H9 (cell line): ENCODE measurements around the gene IPO13. TPM values are rescaled to one million over a fixed set of nuclear protein-coding genes. Genes with fewer than 3 reads are reported as not detected.

Source experiments
- DNase-seq: peaks from one replicate; pipeline ENCODE4 v3.0.0-alpha.2; 2017
- H2AFZ ChIP-seq: one replicate; pipeline ENCODE4 v1.6.1; 2013; ENCODE audit warnings: mild to moderate bottlenecking, low read length, control low read depth, moderate library complexity
- H2AK5ac ChIP-seq: 2 replicates; pipeline ENCODE4 v1.6.1; 2013; ENCODE audit warnings: low read length, control low read depth, mixed read lengths; ENCODE audit not compliant: insufficient read length
- H2BK120ac ChIP-seq: one replicate; pipeline ENCODE4 v1.6.1; 2013; ENCODE audit warnings: low read depth, mild to moderate bottlenecking, low read length, control low read depth, inconsistent platforms; ENCODE audit not compliant: poor library complexity, severe bottlenecking
- H2BK12ac ChIP-seq: 2 replicates; pipeline ENCODE4 v1.6.1; 2013; ENCODE audit warnings: low read length, control low read depth, mixed read lengths, low read depth; ENCODE audit not compliant: insufficient read length
- H2BK15ac ChIP-seq: 2 replicates; pipeline ENCODE4 v1.6.1; 2013; ENCODE audit warnings: low read depth, low read length, control low read depth
- H2BK20ac ChIP-seq: one replicate; pipeline ENCODE4 v1.6.1; 2013; ENCODE audit warnings: low read depth, mild to moderate bottlenecking, low read length, control low read depth, inconsistent platforms; ENCODE audit not compliant: poor library complexity, severe bottlenecking
- H2BK5ac ChIP-seq: 2 replicates; pipeline ENCODE4 v1.6.1; 2013; ENCODE audit warnings: low read length, control low read depth, mixed read lengths; ENCODE audit not compliant: insufficient read length
- H3K14ac ChIP-seq: 2 replicates; pipeline ENCODE4 v1.6.1; 2013; ENCODE audit warnings: low read length, control low read depth; ENCODE audit not compliant: insufficient read depth
- H3K18ac ChIP-seq: 2 replicates; pipeline ENCODE4 v1.6.1; 2013; ENCODE audit warnings: low read depth, mild to moderate bottlenecking, mixed read lengths, low read length, control low read depth; ENCODE audit not compliant: insufficient read length
- H3K23ac ChIP-seq: 2 replicates; pipeline ENCODE4 v1.6.1; 2013; ENCODE audit warnings: low read length, control low read depth, mixed read lengths, low read depth; ENCODE audit not compliant: insufficient read length
- H3K23me2 ChIP-seq: 2 replicates; pipeline ENCODE4 v1.6.1; 2013; ENCODE audit warnings: low read depth, mild to moderate bottlenecking, mixed read lengths, low read length, control low read depth; ENCODE audit not compliant: insufficient read length, poor library complexity, severe bottlenecking
- H3K27ac ChIP-seq: 2 replicates; pipeline ENCODE4 v1.5.1; 2013; ENCODE audit warnings: low read length, control low read depth, mixed read lengths, low read depth; ENCODE audit not compliant: insufficient read length
- H3K27me3 ChIP-seq: 2 replicates; pipeline ENCODE4 v1.6.1; 2013; ENCODE audit warnings: low read length, control low read depth, inconsistent platforms; ENCODE audit not compliant: insufficient read depth
- H3K4ac ChIP-seq: 2 replicates; pipeline ENCODE4 v1.6.1; 2013; ENCODE audit warnings: low read depth, mild to moderate bottlenecking, control low read depth, inconsistent platforms, low read length, moderate library complexity
- H3K4me1 ChIP-seq: 2 replicates; pipeline ENCODE4 v1.6.1; 2013; ENCODE audit warnings: low read length, control low read depth, inconsistent platforms; ENCODE audit not compliant: insufficient read depth
- H3K4me2 ChIP-seq: 2 replicates; pipeline ENCODE4 v1.6.1; 2013; ENCODE audit warnings: low read length, control low read depth, mixed read lengths; ENCODE audit not compliant: insufficient read length, insufficient read depth
- H3K56ac ChIP-seq: 2 replicates; pipeline ENCODE4 v1.6.1; 2013; ENCODE audit warnings: low read depth, mild to moderate bottlenecking, mixed read lengths, low read length, control low read depth; ENCODE audit not compliant: insufficient read length
- H3K79me1 ChIP-seq: 2 replicates; pipeline ENCODE4 v1.6.1; 2013; ENCODE audit warnings: low read depth, mild to moderate bottlenecking, moderate library complexity, low read length, control low read depth, inconsistent platforms; ENCODE audit not compliant: insufficient read depth, poor library complexity, severe bottlenecking
- H3K79me2 ChIP-seq: 2 replicates; pipeline ENCODE4 v1.6.1; 2013; ENCODE audit warnings: low read length, control low read depth, inconsistent platforms; ENCODE audit not compliant: insufficient read depth
- H3K9ac ChIP-seq: 2 replicates; pipeline ENCODE4 v1.6.1; 2013; ENCODE audit warnings: low read length, control low read depth, mixed read lengths; ENCODE audit not compliant: insufficient read length; ENCODE audit errors: extremely low read depth
- H3K9me3 ChIP-seq: one replicate; pipeline ENCODE4 v1.6.1; 2013; ENCODE audit warnings: low read depth, low read length, inconsistent platforms; ENCODE audit not compliant: control insufficient read depth
- H3T11ph ChIP-seq: one replicate; pipeline ENCODE4 v1.6.1; 2013; ENCODE audit warnings: mild to moderate bottlenecking, low read length, control low read depth, inconsistent platforms
- H4K20me1 ChIP-seq: one replicate; pipeline ENCODE4 v1.6.1; 2013; ENCODE audit not compliant: control insufficient read depth, insufficient read length, insufficient read depth
- H4K5ac ChIP-seq: 2 replicates; pipeline ENCODE4 v1.6.1; 2013; ENCODE audit warnings: low read depth, mild to moderate bottlenecking, mixed read lengths, low read length, control low read depth; ENCODE audit not compliant: insufficient read length
- H4K8ac ChIP-seq: replicated peaks from 2 replicates; pipeline ENCODE4 v1.6.1; 2013; ENCODE audit warnings: low read length, control low read depth, mixed read lengths, low read depth; ENCODE audit not compliant: insufficient read length
- H4K91ac ChIP-seq: 2 replicates; pipeline ENCODE4 v1.6.1; 2013; ENCODE audit warnings: low read depth, mild to moderate bottlenecking, moderate library complexity, mixed read lengths, low read length, control low read depth; ENCODE audit not compliant: insufficient read length
- H3K27ac Mint-ChIP-seq, 3 experiments: 2 replicates in 2 of 3; 3 replicates in 1 of 3; pipeline ENCODE4 v1.8.0; 2020 to 2021; ENCODE audit warnings: mixed read lengths in 3 of 3, mild to moderate bottlenecking in 1 of 3, moderate library complexity in 1 of 3
- H3K27me3 Mint-ChIP-seq: 2 replicates; pipeline ENCODE4 v1.8.0; 2021; ENCODE audit warnings: low read depth, mild to moderate bottlenecking, moderate library complexity, mixed read lengths
- H3K36me3 Mint-ChIP-seq, 3 experiments: 2 replicates in 2 of 3; 3 replicates in 1 of 3; pipeline ENCODE4 v1.8.0; 2020 to 2021; ENCODE audit warnings: low read depth in 3 of 3, mixed read lengths in 3 of 3; ENCODE audit not compliant: insufficient read depth in 1 of 3
- H3K4me1 Mint-ChIP-seq, 2 experiments: 2 replicates each; pipeline ENCODE4 v1.8.0; 2020; ENCODE audit warnings: mixed read lengths in 2 of 2
- H3K4me3 Mint-ChIP-seq, 2 experiments: 2 replicates in 1 of 2; 3 replicates in 1 of 2; pipeline ENCODE4 v1.8.0; 2020 to 2021; ENCODE audit warnings: mild to moderate bottlenecking in 2 of 2, mixed read lengths in 2 of 2, moderate library complexity in 1 of 2
- H3K9me3 Mint-ChIP-seq, 2 experiments: 2 replicates in 1 of 2; 3 replicates in 1 of 2; pipeline ENCODE4 v1.8.0; 2020; ENCODE audit warnings: mild to moderate bottlenecking in 2 of 2, mixed read lengths in 2 of 2, moderate library complexity in 1 of 2
- CTCF ChIP-seq: fragments of 200-600 bp; sonication (generic); conservative IDR thresholded peaks from 3 replicates; pipeline ENCODE4 v1.8.0; 2021; ENCODE audit warnings: antibody characterized with exemption, mild to moderate bottlenecking
- WGBS: extraction: QIAGEN DNeasy Blood & Tissue Kit; methylation state at CpG from one replicate; pipeline ENCODE4 v1.1.7; 2013; ENCODE audit warnings: missing lambda C conversion rate, low lambda C conversion rate, mixed read lengths; ENCODE audit not compliant: insufficient read length; ENCODE audit errors: extremely low coverage; 5-methylcytosine and 5-hydroxymethylcytosine counted together
- total RNA-seq: library from RNA; stranded (reverse); gene quantifications from 2 replicates; pipeline ENCODE4 v1.2.1, GENCODE V29; 2021

Gene IPO13
- total RNA-seq, 1 experiment from 2014 or later: 24.5 TPM

- peak; percentile 25; the same call in 2 of the 3 replicates for TF ChIP-seq CTCF
- H4K20me1 ChIP-seq: no peaks in the 10 kb centered on the region
- peaks cover 10% of the 10 kb centered on the region for H3K23me2 ChIP-seq
- no peaks in the 10 kb centered on the region for H3K4me1 ChIP-seq
- H2BK20ac ChIP-seq: no peak within 1 kb of the TSS
- no peak within 1 kb of the TSS for H3K18ac ChIP-seq
- H3T11ph ChIP-seq: no peak within 1 kb of the TSS
- peaks cover 16 to 23% of the 10 kb centered on the region in 2 experiments for H3K4me1 Mint-ChIP-seq
- H3K9ac ChIP-seq: peak within 1 kb of the TSS; percentile 34
- H3K4ac ChIP-seq: no peak within 1 kb of the TSS
- H3K27me3 Mint-ChIP-seq: peaks cover 6% of the 10 kb centered on the region
- H2BK15ac ChIP-seq: no peak within 1 kb of the TSS
- DNase-seq: peak; percentile 84
- no peaks in the 10 kb centered on the region for H3K9me3 ChIP-seq
- H2BK12ac ChIP-seq: no peak within 1 kb of the TSS
- H4K5ac ChIP-seq: no peak within 1 kb of the TSS
- H3K4me2 ChIP-seq: peak within 1 kb of the TSS; percentile 80
- H3K4me3 Mint-ChIP-seq: peak within 1 kb of the TSS; percentile 81 to 93
- no peak within 1 kb of the TSS for H2BK5ac ChIP-seq
- no peaks in the 10 kb centered on the region for H3K79me2 ChIP-seq
- no peak within 1 kb of the TSS for H4K91ac ChIP-seq
- H2AK5ac ChIP-seq: no peak within 1 kb of the TSS
- no peak within 1 kb of the TSS for H3K27ac ChIP-seq
- no peaks in the 10 kb centered on the region for H3K79me1 ChIP-seq
- H3K9me3 Mint-ChIP-seq: no peaks in the 10 kb centered on the region
- no peaks in the 10 kb centered on the region for H3K27me3 ChIP-seq
- H3K14ac ChIP-seq: 0 out of 2 replicates have a peak within 1 kb of the TSS, but pooled peaks have one; percentile 18
- no peak within 1 kb of the TSS for H3K23ac ChIP-seq
- H3K36me3 Mint-ChIP-seq: peaks cover 5 to 9% (median 9%) of the 10 kb centered on the region in 3 experiments; a peak in 5 of 7 replicates
- H3K56ac ChIP-seq: no peak within 1 kb of the TSS
- H2AFZ ChIP-seq: no peak within 1 kb of the TSS
- peak within 1 kb of the TSS in 2 of 3 experiments; percentile 52 to 93; a peak in 3 of 7 replicates for H3K27ac Mint-ChIP-seq
- WGBS: no CpG with 5 or more reads among the region's 66 CpGs
- H4K8ac ChIP-seq: no peak within 1 kb of the TSS
- no peak within 1 kb of the TSS for H2BK120ac ChIP-seq
These were observed 44.9 kb downstream of the IPO13 start, which contains the start of gene CCDC24 for GRCh38 chr1:43991476-43992231. CCDC24 (plus strand) TSS chr1:43991599; CDS start chr1:43991879, 280 bp downstream.
